Upper lobe of right lung (tissue), 1 donor: ENCODE results near the gene STX18. TPM values are rescaled to one million over a fixed set of nuclear protein-coding genes. Genes with fewer than 3 reads are reported as not detected.

Experiments
- ATAC-seq: fragments of 200-7000 bp; cut with Tn5 transposase; one replicate; pipeline ENCODE4 v1.9.1; 2020; ENCODE audit warnings: mild to moderate bottlenecking, moderate library complexity
- DNase-seq: peaks from one replicate; pipeline ENCODE4 v3.0.0-alpha.2; 2020
- H3K27ac ChIP-seq: fragments of 200-600 bp; one replicate; pipeline ENCODE4 v1.8.0; 2022
- H3K27me3 ChIP-seq: fragments of 200-600 bp; one replicate; pipeline ENCODE4 v1.8.0; 2022; ENCODE audit warnings: mild to moderate bottlenecking
- H3K36me3 ChIP-seq: fragments of 200-600 bp; one replicate; pipeline ENCODE4 v1.8.0; 2022
- H3K4me1 ChIP-seq: fragments of 200-600 bp; one replicate; pipeline ENCODE4 v1.8.0; 2022
- H3K4me3 ChIP-seq: fragments of 200-600 bp; one replicate; pipeline ENCODE4 v1.8.0; 2022; ENCODE audit warnings: mild to moderate bottlenecking
- H3K9me3 ChIP-seq: fragments of 200-600 bp; one replicate; pipeline ENCODE4 v1.8.0; 2022
- intact Hi-C: fragments of 100-400 bp; cut with DNase I; formaldehyde crosslinking; loops from one replicate; pipeline ENCODE4 v1.11.0; 2022
- total RNA-seq: library from RNA; stranded (reverse); fragmentation: NEBNext Ultra II Directional; extraction: Animal tissue kit (Norgen Biotek cat#: 25700); gene quantifications from one replicate; pipeline ENCODE4 v1.2.1, GENCODE V29; 2021
- TF ChIP-seq, protein P1 (sequence below): fragments of 200-600 bp; IDR thresholded peaks from one replicate; pipeline ENCODE4 v1.8.0; 2022; ENCODE audit warnings: antibody characterized with exemption
- donor health status: DM: no; HTN: yes; CAD: no; lungs with severe emphysema.

Gene STX18
- total RNA-seq, 1 donor from 2014 or later, result 22.1 TPM

DNA sequence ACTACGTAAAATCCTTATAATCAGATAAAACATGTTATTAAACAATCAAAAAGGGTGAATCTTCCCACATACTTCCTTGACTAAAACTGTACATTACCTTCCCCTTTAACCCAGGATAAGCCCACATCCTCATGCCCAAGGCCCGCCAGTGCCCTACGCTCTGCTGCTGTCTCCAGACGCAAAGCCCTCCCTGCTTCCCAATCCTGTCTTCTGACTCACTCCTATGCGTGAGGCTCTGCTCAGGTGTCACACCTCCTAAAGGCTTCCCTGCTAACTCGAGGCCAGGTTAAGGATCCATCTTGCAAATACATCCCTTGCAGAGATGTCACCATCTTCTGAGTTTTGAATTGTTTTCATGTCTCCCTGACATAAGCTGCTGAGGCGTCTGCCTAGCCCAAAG lies 61.6 kb downstream of the STX18 start:
- no peaks in the 10 kb centered on the region for H3K9me3 ChIP-seq
- H3K4me1 ChIP-seq, result no peaks in the 10 kb centered on the region
- intact Hi-C loops, result no loop called here
- H3K36me3 ChIP-seq, result no peaks in the 10 kb centered on the region
- H3K27me3 ChIP-seq, result no peaks in the 10 kb centered on the region
- TF ChIP-seq, protein P1, sequence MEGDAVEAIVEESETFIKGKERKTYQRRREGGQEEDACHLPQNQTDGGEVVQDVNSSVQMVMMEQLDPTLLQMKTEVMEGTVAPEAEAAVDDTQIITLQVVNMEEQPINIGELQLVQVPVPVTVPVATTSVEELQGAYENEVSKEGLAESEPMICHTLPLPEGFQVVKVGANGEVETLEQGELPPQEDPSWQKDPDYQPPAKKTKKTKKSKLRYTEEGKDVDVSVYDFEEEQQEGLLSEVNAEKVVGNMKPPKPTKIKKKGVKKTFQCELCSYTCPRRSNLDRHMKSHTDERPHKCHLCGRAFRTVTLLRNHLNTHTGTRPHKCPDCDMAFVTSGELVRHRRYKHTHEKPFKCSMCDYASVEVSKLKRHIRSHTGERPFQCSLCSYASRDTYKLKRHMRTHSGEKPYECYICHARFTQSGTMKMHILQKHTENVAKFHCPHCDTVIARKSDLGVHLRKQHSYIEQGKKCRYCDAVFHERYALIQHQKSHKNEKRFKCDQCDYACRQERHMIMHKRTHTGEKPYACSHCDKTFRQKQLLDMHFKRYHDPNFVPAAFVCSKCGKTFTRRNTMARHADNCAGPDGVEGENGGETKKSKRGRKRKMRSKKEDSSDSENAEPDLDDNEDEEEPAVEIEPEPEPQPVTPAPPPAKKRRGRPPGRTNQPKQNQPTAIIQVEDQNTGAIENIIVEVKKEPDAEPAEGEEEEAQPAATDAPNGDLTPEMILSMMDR, result no peak
- DNase-seq (no peak), ATAC-seq (no peak)
- H3K27ac ChIP-seq, result no peak overlapping the region
- H3K4me3 ChIP-seq, result no peak overlapping the region

GRCh38 chr4:4479366-4479765 lies 62.5 kb downstream of the STX18 start:
- Histone ChIP-seq H3K27me3 (no peaks in the 10 kb centered on the region), H3K4me3 (no peak overlapping the region), H3K36me3 (no peaks in the 10 kb centered on the region), H3K4me1 (peaks cover 5% of the 10 kb centered on the region), H3K27ac (no peak overlapping the region), H3K9me3 (no peaks in the 10 kb centered on the region)
- DNase-seq, result no peak
- ATAC-seq, result no peak
- TF ChIP-seq, protein P1, result no peak
- intact Hi-C loops, result no loop called here

GRCh38 chr4:4477796-4478195 lies 64.1 kb downstream of the STX18 start:
- Histone ChIP-seq H3K4me1 (peaks cover 5% of the 10 kb centered on the region), H3K27ac (no peak overlapping the region), H3K4me3 (no peak overlapping the region), H3K9me3 (no peaks in the 10 kb centered on the region), H3K27me3 (no peaks in the 10 kb centered on the region), H3K36me3 (no peaks in the 10 kb centered on the region)
- no peak for DNase-seq
- intact Hi-C loops, result no loop called here
- no peak for ATAC-seq
- TF ChIP-seq, protein P1, result no peak

DNA sequence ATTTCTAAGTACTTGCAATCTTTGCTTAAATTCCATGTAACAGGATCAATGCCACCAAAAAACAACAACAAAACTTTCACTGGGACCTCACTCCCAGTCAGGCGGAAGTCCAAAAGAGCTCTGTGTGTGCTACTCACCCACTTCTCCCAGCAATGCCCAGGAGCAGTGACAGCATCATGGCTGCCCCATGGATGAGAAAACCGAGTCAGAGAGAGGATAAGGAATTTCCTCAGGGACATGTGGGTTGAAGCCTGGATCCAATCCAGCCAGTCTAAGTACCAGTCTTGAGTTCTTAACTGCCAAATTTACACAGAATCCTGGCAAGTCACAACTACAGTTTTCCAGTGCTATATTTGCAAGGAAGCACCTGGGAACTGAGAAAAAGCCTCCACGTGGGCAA lies 64.5 kb downstream of the STX18 start:
- ATAC-seq (no peak), DNase-seq (no peak)
- intact Hi-C loops, result no loop called here
- no peaks in the 10 kb centered on the region for H3K27me3 ChIP-seq
- TF ChIP-seq, protein P1, result no peak
- no peaks in the 10 kb centered on the region for H3K9me3 ChIP-seq
- H3K36me3 ChIP-seq, result no peaks in the 10 kb centered on the region
- H3K4me3 ChIP-seq, result no peak overlapping the region
- no peak overlapping the region for H3K27ac ChIP-seq
- peaks cover 5% of the 10 kb centered on the region for H3K4me1 ChIP-seq

- Histone ChIP-seq H3K27me3 (no peaks in the 10 kb centered on the region), H3K9me3 (no peaks in the 10 kb centered on the region), H3K36me3 (peaks cover 17% of the 10 kb centered on the region), H3K4me1 (peaks cover 5% of the 10 kb centered on the region), H3K27ac (no peak overlapping the region), H3K4me3 (no peak overlapping the region)
- TF ChIP-seq, protein P1, result no peak
- intact Hi-C loops, result no loop called here
- ATAC-seq (no peak), DNase-seq (no peak)
Measured at GRCh38 chr4:4474476-4474875, 67.4 kb downstream of the STX18 start.

DNA sequence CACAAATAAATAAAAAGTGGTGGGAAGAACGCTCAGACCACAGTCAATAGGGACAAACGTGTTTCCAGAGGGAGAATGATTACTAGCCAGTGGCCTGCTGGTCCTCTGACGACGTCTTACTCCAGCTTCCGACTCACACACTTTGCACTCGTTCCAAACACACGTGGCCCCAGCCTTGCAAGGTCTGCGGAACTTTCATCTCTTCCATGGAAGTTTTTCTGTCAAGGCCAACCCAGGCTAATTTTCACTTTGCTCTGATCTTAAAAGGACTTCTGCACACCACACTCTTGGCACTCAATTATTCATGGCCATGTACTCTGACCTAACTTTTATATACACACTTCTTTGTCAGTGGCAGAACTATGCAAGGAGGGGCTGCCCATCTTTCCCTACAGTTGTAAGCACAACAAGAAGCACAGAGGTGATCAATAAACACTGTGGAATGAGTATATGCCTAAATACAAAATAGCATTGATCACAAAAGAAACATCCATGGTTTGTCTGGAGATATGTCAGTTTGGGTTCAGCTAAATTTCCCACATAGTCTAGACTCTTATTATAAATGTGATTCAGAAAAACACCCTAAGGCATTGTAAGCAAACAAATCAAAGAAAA lies 69.4 kb downstream of the STX18 start:
- ATAC-seq, result no peak
- Histone ChIP-seq H3K9me3 (no peaks in the 10 kb centered on the region), H3K36me3 (peaks cover 31% of the 10 kb centered on the region), H3K4me3 (no peak overlapping the region), H3K27me3 (no peaks in the 10 kb centered on the region), H3K4me1 (peaks cover 5% of the 10 kb centered on the region), H3K27ac (no peak overlapping the region)
- no peak for DNase-seq
- TF ChIP-seq, protein P1, result no peak
- intact Hi-C loops, result no loop called here
